ENCODE measurements around the gene CDH22. TPM values are rescaled to one million over a fixed set of nuclear protein-coding genes. Genes with fewer than 3 reads are reported as not detected.

Gene CDH22
- total RNA-seq, 3 donors from 2014 or later: 0.13 to 0.32 (median 0.19) TPM

DNA sequence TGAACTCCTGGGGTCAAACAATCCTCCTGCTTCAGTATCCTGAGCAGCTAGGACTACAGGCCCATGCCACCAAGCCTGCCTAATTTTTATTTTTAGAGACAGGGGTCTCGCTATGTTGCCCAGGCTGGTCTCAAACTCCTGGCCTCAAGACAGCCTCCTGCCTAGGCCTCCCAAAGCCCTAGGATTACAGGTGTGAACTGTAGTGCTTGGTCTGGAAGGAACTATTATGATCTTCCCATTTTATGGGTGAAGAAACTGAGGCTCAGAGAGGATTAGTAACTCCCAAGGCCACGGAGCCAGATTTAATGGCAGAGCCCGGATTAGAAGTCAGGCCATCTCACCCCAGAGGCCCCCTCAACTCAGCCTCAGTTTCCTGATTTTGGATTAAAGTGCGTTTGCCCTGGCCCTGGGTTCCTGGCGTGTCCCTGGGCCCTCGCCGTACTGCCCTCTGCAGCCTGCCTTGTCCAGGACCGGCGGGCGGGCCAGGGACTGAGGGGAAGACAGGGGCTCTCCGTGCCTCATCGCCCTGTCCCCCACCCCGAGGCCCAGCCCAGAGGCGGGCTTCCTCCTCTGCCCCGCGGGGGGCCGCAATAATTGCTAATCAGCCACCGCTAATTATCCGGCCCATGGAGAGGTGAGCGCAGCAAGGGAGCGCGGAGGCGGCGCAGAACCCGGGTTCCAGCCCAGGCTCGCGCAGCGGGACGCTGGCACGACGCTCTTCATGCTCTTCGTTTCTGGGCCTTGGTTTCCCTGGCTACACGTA lies 155.3 kb downstream of the CDH22 start:
- Histone ChIP-seq H3K4me3 (no peak overlapping the region), H3K36me3 (ENCODE audit: low read depth) (no peaks in the 10 kb centered on the region), H3K9me3 (no peaks in the 10 kb centered on the region), H3K4me1 (ENCODE audit: low read depth) (no peaks in the 10 kb centered on the region)
- TF ChIP-seq, protein P1, sequence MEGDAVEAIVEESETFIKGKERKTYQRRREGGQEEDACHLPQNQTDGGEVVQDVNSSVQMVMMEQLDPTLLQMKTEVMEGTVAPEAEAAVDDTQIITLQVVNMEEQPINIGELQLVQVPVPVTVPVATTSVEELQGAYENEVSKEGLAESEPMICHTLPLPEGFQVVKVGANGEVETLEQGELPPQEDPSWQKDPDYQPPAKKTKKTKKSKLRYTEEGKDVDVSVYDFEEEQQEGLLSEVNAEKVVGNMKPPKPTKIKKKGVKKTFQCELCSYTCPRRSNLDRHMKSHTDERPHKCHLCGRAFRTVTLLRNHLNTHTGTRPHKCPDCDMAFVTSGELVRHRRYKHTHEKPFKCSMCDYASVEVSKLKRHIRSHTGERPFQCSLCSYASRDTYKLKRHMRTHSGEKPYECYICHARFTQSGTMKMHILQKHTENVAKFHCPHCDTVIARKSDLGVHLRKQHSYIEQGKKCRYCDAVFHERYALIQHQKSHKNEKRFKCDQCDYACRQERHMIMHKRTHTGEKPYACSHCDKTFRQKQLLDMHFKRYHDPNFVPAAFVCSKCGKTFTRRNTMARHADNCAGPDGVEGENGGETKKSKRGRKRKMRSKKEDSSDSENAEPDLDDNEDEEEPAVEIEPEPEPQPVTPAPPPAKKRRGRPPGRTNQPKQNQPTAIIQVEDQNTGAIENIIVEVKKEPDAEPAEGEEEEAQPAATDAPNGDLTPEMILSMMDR (IDR thresholded peaks at IDR 0.05): no peak
- intact Hi-C loops (cut with DNase I, micrococcal nuclease): no loop called here
- no peak for DNase-seq
- ATAC-seq: no peak

DNA sequence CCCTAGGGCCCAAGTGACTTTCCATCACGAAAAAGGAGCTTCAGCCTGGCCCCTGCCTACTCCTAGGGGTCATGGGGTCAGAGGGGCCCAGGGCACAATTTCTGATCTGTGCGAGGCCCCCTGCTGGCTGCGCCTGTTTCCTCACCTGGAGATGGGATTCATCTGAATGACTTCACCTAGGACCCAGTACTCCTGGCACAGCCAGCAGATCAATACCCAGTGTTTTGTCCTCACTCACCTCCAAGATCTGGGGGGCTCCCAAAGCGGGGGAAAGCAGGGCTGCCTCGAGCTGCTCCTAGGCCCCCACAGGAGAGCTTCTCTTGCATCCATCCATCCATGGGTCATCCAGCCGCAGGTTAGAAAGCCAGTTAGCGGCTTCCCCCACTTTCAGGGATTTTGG lies 156.4 kb downstream of the CDH22 start:
- DNase-seq (peak in 1 of 3 donors; percentile 8), ATAC-seq (no peak)
- Histone ChIP-seq H3K9me3 (no peaks in the 10 kb centered on the region), H3K36me3 (ENCODE audit: low read depth) (no peaks in the 10 kb centered on the region), H3K4me3 (no peak overlapping the region), H3K4me1 (ENCODE audit: low read depth) (no peaks in the 10 kb centered on the region)
- intact Hi-C loops (cut with DNase I, micrococcal nuclease): no loop called here
- TF ChIP-seq, protein P1 (IDR thresholded peaks at IDR 0.05): no peak

DNA sequence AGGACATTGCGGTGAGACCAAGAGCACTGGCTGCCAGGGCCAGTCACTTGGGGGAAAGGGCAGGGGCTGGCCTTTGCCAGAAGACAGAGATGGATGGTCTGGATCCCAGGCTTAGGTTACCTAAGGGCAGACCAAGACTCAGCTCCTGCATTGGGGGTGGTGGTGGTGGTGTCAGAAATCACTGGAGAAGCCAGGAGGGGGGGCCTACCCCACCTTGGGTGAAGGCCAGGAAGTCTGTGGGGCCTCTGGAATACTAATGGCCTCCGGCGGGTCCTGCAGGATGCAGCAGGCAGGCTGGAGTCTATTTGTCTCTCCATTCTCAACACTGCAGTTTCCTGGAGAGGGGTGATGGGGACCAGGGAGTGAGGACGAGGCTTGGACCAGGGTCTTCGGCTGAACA lies 157.4 kb downstream of the CDH22 start:
- DNase-seq: no peak
- Histone ChIP-seq H3K4me1 (ENCODE audit: low read depth) (no peaks in the 10 kb centered on the region), H3K4me3 (no peak overlapping the region), H3K36me3 (ENCODE audit: low read depth) (no peaks in the 10 kb centered on the region), H3K9me3 (no peaks in the 10 kb centered on the region)
- ATAC-seq: no peak
- intact Hi-C loops (cut with DNase I, micrococcal nuclease): no loop called here
- TF ChIP-seq, protein P1 (IDR thresholded peaks at IDR 0.05): no peak

DNA sequence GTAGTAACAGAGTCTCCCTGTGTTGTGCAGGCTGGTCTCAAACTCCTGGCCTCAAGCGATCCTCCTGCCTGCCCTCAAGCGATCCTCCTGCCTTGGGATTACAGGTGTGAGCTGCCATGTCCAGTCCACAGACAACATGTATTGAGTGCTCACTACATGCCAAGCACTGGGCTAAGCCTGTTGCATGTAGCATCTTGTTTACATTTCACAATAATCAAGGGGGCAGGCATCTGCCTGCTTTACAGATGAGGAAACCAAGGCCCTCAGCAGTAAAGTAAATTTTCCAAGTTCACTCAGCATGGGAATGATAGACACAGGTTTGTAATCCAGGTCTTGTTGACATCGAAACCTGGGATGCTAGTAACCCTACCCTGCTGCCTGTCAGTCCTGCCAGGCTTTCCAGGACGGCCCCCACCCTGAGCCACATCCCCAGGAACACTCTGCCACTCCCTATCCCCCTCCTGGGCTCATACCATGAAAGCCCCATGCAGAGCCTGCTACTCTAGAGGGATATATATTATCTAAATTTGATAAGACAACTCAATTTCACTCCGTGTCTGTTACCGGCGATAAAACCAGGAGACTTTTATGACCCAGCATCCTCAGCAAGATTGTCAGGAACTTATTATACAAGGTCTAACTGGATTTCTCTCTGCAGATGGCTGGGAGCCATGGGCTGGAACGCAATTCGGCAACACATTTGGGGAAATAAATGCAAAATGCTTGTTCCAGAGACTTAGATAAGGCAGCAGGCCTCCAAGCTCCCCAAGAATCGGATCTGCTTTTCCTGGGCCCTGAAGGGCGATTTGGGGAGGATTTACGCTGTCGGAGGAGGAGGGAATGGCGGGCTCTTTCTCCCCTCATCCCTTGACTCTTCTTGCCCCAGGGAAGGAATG lies 159.7 kb downstream of the CDH22 start:
- intact Hi-C loops (cut with DNase I, micrococcal nuclease): no loop called here
- Histone ChIP-seq H3K4me1 (ENCODE audit: low read depth) (no peaks in the 10 kb centered on the region), H3K4me3 (no peak overlapping the region), H3K9me3 (no peaks in the 10 kb centered on the region), H3K36me3 (ENCODE audit: low read depth) (no peaks in the 10 kb centered on the region)
- TF ChIP-seq, protein P1 (IDR thresholded peaks at IDR 0.05): no peak
- DNase-seq (no peak), ATAC-seq (no peak)

DNA sequence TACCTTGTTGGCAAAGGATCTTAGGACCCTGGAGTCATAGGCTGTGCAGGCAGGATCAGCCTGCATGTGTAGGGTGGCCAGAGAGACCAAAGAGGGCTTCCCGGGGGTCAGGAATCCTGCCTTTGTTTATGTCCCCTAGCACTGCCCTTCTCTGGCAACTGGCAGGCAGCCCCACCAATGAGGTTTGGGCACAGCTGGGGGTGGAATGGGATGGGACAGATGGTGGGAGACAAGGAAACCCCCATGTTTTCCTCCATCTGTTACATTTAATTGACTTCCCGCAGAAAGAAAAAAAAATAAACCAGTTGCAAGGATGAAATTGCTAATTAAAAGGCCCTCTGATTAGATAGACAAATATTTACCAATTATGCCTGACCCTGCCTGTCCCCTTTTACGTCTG lies 162.6 kb downstream of the CDH22 start:
- intact Hi-C loops (cut with DNase I, micrococcal nuclease): no loop called here
- Histone ChIP-seq H3K4me1 (ENCODE audit: low read depth) (no peaks in the 10 kb centered on the region), H3K9me3 (no peaks in the 10 kb centered on the region), H3K36me3 (ENCODE audit: low read depth) (no peaks in the 10 kb centered on the region), H3K4me3 (no peak overlapping the region)
- DNase-seq (no peak), ATAC-seq (no peak)
- TF ChIP-seq, protein P1 (IDR thresholded peaks at IDR 0.05): no peak

Data from mucosa of descending colon (tissue), 3 donors.